ENCODE measurements around the gene OMP.

Gene OMP

DNA sequence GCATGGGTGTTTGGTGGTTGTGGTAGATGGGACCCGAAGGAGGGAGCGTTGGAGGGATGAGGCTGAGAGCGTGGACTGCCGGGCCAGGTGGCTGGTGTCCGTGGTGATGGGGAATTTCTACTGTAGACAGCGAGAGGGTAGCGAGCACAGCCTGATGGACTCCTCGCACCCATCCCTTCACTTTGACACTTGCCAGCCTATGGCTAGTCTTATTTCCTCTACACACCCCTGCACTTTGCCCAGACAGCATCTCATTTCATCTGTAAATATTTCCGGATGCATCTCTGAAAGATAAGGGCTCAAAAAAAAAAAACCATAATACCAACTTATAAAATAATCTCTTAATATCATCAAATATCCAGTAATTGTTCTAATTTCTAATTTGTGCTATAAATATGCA lies 5.8 kb downstream of the OMP start:
- TF ChIP-seq ZFX (IDR thresholded peaks at IDR 0.05; ENCODE audit: borderline replicate concordance), result no peak
- TF ChIP-seq, protein P1, sequence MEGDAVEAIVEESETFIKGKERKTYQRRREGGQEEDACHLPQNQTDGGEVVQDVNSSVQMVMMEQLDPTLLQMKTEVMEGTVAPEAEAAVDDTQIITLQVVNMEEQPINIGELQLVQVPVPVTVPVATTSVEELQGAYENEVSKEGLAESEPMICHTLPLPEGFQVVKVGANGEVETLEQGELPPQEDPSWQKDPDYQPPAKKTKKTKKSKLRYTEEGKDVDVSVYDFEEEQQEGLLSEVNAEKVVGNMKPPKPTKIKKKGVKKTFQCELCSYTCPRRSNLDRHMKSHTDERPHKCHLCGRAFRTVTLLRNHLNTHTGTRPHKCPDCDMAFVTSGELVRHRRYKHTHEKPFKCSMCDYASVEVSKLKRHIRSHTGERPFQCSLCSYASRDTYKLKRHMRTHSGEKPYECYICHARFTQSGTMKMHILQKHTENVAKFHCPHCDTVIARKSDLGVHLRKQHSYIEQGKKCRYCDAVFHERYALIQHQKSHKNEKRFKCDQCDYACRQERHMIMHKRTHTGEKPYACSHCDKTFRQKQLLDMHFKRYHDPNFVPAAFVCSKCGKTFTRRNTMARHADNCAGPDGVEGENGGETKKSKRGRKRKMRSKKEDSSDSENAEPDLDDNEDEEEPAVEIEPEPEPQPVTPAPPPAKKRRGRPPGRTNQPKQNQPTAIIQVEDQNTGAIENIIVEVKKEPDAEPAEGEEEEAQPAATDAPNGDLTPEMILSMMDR (IDR thresholded peaks at IDR 0.05), result no peak
- no peak overlapping the region for H3K27ac ChIP-seq

DNA sequence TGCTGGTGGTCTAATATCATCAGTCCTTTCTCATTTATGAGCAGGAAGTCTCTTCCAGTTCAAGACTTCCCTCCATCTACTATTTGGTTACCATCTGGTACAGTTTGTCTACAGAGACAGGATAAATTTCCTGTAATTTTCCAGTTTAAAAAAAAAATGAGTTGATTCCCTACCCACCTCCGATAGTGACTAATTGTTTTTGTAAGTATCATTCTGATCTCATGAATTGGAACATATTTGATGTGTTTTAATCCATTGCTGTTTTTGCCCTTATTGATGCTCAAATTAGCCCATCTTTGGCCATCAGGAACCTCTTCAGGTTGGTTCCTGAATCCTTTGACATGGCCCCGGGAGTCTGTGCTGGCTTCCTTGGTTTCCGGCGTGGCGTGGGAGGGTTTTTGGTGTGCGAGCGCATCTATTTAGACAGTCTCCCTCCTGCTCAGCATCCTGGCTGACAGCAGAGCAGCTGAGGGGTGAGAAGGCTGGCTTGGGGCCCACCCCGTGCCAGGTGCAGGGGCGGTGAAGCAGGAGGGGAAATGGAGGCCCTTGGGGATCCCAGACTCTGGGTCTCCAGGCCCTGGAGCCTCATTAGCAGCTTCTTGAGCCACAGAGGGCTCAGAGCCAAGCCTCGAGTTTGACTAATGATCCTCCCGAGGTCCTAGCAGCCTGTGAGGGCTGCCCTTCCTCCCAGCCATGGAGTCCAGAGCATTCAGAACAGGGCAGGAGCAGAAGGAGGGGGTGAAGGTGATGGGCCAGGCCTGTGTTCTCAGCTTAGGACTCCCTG lies 6.8 kb downstream of the OMP start:
- TF ChIP-seq ZFX (IDR thresholded peaks at IDR 0.05; ENCODE audit: borderline replicate concordance), result no peak
- TF ChIP-seq, protein P1 (IDR thresholded peaks at IDR 0.05), result no peak
- no peak overlapping the region for H3K27ac ChIP-seq

DNA sequence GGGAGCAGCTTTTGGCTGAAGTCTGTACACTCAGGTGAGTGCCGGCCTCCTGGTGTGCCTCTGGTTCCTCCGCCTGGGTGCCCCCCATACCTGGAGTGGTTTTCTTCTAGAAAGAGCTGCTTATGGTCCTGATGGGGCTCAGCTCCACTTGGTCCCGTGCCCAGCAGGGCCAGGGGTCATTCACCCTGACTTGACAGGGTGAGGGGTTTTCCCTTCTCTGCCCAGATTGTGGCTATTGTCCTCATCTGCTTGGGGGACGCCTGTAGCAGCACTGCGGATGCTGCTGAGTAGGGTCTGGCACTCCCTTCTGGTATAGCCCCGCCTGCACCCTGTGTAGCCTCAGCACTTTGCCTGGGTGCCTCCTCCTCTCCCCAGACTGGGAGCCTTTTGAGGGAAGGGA lies 8.2 kb downstream of the OMP start:
- no peak overlapping the region for H3K27ac ChIP-seq
- TF ChIP-seq, protein P1 (IDR thresholded peaks at IDR 0.05), result no peak
- no peak for TF ChIP-seq ZFX (IDR thresholded peaks at IDR 0.05; ENCODE audit: borderline replicate concordance)

DNA sequence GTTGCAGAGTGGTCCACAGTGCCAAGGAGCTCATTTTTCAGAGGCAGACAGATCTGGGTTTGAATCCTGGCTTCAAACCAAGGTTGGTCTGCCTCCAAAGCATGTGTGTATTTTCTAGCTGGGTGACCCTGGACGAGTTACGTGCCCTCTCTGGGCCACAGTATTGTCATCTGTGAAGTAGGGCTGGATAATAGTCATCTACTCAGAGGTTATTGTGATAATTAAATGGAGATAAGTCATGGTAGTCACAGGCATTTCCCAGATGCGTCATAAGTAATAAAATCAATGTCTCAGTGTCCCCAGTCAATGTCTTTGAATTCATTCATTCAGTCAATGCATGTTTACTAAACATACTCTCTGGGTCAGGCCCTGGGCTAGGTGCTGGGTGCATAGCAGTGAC lies 8.6 kb downstream of the OMP start:
- H3K27ac ChIP-seq, result no peak overlapping the region
- TF ChIP-seq, protein P1 (IDR thresholded peaks at IDR 0.05), result no peak
- TF ChIP-seq ZFX (IDR thresholded peaks at IDR 0.05; ENCODE audit: borderline replicate concordance), result no peak

DNA sequence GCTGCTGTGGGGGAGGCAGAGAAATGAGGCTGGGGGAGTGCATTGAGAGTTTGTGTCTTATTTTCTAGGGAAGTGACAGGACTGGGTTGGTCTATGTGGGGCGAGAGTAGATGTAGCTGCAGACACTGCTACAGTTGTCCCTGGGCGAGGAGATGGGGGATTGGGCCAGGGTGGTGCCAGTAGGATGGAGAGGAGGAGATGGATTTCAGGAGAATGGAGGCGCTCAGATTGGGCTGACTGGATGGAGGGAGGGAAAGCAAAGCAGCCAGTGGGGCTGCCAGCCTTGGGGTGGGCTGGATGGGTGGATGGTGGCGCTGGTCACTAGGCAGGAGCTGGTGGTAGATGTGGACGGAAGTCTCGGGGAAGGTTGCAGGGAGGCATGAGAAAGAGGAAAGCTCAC lies 9.3 kb downstream of the OMP start:
- H3K27ac ChIP-seq, result no peak overlapping the region
- TF ChIP-seq ZFX (IDR thresholded peaks at IDR 0.05; ENCODE audit: borderline replicate concordance), result no peak
- TF ChIP-seq, protein P1 (IDR thresholded peaks at IDR 0.05), result no peak

DNA sequence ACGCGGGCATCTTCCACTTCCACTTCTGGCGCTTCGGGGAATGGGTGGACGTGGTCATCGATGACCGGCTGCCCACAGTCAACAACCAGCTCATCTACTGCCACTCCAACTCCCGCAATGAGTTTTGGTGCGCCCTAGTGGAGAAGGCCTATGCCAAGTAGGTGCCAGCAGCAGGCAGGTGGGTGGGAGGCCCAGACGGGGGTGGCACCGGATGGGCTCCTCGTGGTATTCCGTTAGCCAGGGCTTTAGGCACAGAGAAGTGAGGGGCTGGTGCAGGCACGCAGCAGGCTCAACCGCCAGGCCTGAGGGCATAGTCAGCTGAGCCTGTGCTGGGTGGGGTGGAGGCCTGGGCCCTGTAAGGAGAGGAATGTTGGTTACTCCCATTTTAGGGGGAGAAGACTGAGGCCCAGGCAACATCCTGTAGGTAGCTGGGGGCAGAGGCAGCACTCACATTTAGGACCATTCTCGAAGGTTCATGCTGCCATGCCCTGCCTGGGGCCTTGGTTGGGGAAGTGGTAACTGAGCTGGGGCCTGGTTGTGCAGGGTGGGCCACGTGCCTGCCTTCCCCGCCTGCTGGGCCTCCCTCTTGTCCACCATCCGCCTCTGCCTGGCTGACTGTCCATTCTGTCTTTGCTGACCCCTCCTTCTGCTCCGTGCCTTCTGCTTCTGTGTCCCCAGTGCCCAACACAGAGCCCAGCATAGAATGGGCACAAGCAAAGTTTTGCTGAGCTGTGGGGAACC lies 10.2 kb downstream of the OMP start:
- TF ChIP-seq, protein P1 (IDR thresholded peaks at IDR 0.05), result no peak
- no peak for TF ChIP-seq ZFX (IDR thresholded peaks at IDR 0.05; ENCODE audit: borderline replicate concordance)
- H3K27ac ChIP-seq, result no peak overlapping the region

All from 22Rv1 (cell line).